ENCODE measurements around the gene SLCO2A1.

Gene SLCO2A1

DNA sequence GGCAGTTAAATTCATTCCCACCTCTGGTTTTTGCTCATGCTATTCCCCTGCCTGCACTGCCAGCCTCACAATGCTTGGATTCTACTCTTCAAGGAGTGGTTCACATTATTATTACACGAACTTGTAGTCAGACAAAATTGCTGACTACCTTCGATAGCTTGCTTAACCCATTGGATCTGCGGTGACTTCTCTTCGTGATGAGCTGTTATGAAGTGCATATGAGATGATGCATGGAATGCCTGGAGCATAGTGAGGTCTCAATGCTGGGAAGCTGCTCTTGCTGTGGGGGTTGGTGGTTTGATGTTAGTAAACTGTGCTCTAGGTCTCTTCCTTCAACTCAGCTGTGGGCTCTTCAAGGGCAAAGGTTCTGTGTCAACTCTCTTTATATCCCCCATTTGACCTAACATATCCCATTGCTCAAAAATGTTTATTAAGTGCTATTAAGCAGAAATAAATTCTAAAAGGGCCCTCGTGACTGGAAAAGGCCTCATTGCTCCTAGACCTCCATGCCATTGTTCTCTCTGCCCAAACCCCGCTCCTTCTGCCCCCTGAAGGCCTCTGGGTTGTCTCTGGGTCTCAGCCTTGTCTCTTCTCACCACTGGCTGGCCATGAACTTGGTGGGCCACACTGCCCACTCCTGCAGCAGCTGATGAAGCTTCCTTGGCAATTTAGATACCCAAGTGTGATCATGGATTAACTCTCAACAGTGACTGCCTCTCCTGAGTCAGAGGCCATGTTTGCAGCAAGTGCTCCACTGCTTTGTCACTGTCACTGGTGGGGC, 4.5 kb upstream of the SLCO2A1 start:
- DNase-seq (ENCODE audit: low read depth in 2 of 2) = no peak

- no peak for DNase-seq (ENCODE audit: low read depth in 2 of 2)
Measured at GRCh38 chr3:134033315-134033996, 3.7 kb upstream of the SLCO2A1 start.

DNA sequence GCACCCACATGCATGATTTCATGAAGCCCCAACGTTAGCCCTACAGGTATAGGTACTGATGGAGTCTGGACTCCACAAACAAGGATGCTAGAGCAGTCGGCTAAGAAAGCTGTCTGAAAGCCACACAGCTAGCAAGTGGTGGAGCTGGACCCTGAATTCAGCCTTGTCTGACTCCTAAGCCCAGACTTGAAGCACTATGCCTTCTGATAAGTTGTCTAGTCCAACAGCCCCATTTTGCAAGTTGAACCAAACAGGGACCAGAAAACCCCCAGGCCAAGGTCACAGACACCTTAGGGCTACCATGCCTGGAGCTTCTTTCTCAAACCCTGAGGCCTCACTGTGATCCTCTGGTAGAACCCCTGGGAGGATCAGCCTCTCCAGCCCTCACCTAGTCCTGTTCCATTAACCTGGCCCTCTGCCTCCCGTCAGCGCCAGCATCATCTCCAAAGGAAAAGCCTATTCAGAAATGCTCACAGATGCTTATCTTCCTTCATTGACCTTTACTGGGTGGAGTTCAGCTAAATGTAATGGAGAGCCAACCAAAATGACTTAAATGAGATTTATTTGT, 1.7 kb upstream of the SLCO2A1 start:
- DNase-seq (ENCODE audit: low read depth in 2 of 2) = no peak

- DNase-seq (ENCODE audit: low read depth in 2 of 2) = no peak
Measured at GRCh38 chr3:134030379-134031347, 938 bp upstream of the SLCO2A1 start.

- DNase-seq (ENCODE audit: low read depth in 2 of 2) = no peak
Measured at GRCh38 chr3:134029256-134029733, 430 bp downstream of the SLCO2A1 start.

GRCh38 chr3:134028486-134029255, 1.1 kb downstream of the SLCO2A1 start:
- DNase-seq (ENCODE audit: low read depth in 2 of 2) = no peak

GRCh38 chr3:134027631-134028030, 2.1 kb downstream of the SLCO2A1 start:
- no peak for DNase-seq (ENCODE audit: low read depth in 2 of 2)

DNA sequence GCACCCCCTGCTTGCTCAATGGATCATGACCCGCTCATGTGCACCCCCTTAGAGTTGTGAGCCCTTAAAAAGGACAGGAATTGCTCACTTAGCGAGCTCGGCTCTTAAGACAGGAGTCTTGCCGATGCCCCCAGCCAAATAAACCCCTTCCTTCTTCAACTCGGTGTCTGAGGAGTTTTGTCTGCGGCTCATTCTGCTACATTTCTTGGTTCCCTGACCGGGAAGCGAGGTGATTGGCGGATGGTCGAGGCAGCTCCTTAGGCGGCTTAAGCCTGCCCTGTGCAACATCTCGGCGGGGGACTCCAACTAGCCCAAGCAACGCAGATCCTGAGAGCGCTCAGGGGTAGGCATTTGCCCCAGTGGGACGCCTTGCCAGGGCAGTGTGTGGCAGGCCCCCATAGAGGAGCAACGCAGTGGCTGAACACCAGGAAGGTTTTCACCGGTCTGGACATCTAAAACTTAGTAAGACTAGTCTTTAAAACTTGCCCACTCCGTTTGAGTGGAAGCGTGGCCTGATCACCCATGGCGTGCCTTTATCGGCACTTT, 9.5 kb downstream of the SLCO2A1 start:
- no peak for DNase-seq (ENCODE audit: low read depth in 2 of 2)

DNA sequence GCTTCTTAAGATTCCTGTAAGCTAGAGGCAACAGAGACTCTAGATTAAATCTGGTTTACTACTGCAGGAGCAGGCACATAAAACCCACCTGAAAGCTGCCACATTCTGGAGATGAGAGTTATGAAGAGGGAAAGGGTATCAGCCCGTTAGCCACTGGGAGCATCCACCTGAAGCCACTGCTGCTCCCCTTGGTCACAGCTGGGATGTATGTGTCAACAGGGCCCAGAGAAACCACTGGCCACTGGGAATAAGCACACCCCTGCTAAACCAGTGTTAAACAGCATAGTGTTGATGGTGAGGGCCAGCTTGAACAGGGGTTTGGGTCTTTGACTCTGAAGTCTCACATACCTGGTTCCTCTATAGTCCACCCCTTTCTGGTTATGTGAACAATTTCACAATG, 10.9 kb downstream of the SLCO2A1 start:
- no peak for DNase-seq (ENCODE audit: low read depth in 2 of 2)

- no peak for DNase-seq (ENCODE audit: low read depth in 2 of 2)
Measured at GRCh38 chr3:134018406-134018805, 11.3 kb downstream of the SLCO2A1 start.

DNA sequence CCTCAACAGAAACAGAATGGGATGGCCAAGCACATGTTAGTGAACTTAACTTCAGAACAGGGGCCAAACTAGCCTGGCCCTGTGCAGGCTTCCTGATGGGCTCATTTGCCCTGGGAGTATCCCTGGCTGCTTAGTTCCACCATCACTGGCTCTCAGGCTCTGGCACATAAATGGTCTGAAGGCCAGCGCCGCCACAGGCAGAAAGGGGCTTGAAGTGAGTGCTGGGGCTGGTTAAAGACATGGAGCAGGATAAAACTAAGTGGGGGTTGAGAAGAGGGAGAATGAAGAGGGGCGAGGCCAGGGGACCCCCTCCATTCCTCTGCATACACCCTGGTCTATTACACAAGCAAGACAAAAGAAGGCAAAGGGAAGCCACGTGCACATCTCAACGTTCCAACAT, 12.2 kb downstream of the SLCO2A1 start:
- DNase-seq (ENCODE audit: low read depth in 2 of 2) = no peak

GRCh38 chr3:134014270-134014669, 15.5 kb downstream of the SLCO2A1 start:
- DNase-seq (ENCODE audit: low read depth in 2 of 2) = no peak

DNA sequence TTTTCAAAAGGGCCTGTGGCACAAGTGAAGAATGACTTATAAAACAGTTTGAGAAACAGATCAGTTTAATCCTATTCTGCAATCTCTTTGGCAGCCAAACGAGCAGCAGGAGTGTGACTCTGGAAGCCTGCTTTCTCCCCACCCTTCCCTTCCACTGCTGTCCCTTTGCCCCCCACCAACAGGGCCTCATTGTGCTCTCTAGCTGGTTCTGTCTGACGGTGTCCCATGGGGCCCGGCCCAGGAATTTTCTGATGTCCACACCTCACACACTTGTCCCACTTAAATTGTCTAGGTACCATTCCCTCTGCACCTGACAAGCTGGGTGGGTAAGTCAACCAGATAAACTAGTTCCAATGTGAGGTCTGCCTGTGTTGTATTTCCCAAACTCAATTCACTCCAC, 16.4 kb downstream of the SLCO2A1 start:
- DNase-seq (ENCODE audit: low read depth in 2 of 2) = no peak

DNA sequence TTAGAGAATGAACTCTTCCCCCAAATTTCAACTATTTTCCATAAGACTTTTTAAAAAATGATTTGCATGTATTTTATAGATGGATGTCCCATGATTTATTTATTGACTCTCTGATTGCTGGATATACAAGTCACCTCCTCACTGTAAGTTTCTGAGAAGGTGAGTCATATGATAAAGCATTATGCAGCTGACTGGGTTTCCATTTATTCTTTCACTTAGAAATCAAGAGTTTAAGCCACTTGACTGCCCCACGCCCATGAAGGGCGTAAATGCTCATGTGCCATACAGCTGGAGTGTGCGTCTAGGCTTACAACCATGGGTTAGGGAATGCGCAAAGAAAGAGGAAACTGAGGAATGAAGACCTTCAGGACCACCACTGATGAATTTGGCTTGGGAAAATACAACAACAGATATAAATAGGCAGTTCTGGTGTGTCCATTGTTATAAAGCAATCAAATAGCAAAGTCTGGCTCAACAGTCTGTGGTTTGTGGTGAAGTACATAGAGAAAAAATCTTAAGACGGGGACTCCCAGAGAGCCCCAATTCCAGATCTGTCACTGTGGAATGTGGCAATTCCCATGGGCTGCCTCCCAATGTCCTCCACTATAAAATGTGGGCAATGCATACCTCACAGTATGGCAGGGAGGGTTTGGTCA, 20.3 kb downstream of the SLCO2A1 start:
- no peak for DNase-seq (ENCODE audit: low read depth in 2 of 2)

DNA sequence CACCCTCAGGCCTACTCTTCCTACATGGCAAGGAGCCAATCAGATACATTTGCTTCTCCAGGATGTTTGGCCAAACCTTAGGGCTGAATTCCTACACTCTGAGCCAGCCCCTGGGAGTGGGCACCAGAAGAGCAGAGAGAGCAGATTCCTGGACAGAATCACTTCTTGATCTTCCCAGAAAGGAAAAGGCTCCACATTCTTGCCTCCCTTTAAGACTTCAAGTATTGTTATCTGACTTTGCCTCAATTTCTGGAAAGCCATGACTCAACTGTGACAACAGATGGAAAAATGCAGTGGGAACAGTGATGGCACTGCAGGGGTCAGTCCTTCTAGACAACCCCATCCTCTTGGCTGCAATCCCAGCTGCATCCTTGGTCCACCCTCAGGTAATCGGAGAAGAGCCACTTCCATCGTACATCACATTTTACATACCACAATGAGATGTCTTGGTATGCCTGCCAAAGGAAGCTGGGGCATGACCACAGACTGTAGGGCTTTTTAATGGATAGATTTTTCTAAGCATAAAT, 21.0 kb downstream of the SLCO2A1 start:
- no peak for DNase-seq (ENCODE audit: low read depth in 2 of 2)

DNA sequence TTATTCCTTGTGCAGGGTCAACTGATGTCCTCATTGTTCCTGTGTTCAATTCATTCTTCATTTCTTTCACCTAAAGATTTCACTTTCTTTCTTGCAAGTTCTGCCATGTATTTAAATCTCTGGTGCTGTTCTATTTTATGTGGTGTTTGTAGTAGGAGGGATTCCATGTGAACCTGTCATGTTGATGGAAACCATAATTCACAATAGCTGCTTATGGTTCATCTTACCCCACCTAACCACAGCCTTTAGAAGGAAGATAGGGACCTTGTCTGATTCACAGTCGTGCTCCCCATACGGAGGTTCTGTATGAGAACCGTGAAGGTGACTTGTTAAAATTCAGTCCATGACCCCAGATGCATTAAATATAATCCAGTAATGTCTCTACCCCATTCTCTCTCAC, 21.9 kb downstream of the SLCO2A1 start:
- no peak for DNase-seq (ENCODE audit: low read depth in 2 of 2)

- DNase-seq (ENCODE audit: low read depth in 2 of 2) = no peak
Measured at GRCh38 chr3:134004841-134005240, 24.9 kb downstream of the SLCO2A1 start.

DNA sequence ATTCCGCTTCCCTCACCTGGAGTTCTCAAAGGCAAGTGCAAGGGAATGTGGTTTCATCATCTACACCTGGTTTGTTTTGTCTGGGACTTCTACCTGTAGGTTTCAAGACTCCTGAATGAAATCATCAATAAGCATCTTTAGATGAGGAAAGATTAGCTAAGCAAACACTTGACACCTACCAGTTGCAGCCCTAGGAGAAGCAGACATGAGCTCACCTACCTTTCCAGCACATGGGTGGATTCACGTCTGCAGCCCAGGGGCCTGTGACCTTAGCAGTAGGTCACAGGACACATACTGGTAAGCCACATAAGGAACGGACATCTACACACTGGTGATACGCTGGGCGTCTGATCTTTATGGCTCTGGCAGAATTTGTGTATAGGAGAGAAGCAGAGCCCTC, 26.7 kb downstream of the SLCO2A1 start:
- DNase-seq (ENCODE audit: low read depth in 2 of 2) = no peak

- no peak for DNase-seq (ENCODE audit: low read depth in 2 of 2)
Measured at GRCh38 chr3:134002306-134002705, 27.4 kb downstream of the SLCO2A1 start.

GRCh38 chr3:134001251-134001650, 28.5 kb downstream of the SLCO2A1 start:
- no peak for DNase-seq (ENCODE audit: low read depth in 2 of 2)
